Right lung (tissue), 5 donors: ENCODE data around the gene TIGD4. TPM values are rescaled to one million over a fixed set of nuclear protein-coding genes. Genes with fewer than 3 reads are reported as not detected.
"Not testable (repeated sequence)": the region's sequence is repeated elsewhere in the genome, so short reads cannot be mapped to it uniquely, and the experiment has no call there.

Source experiments
- DNase-seq, 2 donors: peaks; one replicate each; pipeline ENCODE4 v3.0.0-alpha.2; 2013
- polyA plus RNA-seq, 5 donors: library from polyadenylated mRNA; unstranded; fragments of 120-200 nt; gene quantifications; one replicate each; pipeline versions ENCODE4 v1.2.1 to v1.2.3, GENCODE V29; 2013; ENCODE audit warnings: inconsistent platforms in 1 of 5, low replicate concordance in 1 of 5; ENCODE audit not compliant: insufficient read length in 5 of 5, insufficient read depth in 1 of 5

The TIGD4 gene
- polyA plus RNA-seq, 5 donors: 1.2 to 1.9 (median 1.5) TPM

- DNase-seq: no peak
These were observed 5.2 kb upstream of the TIGD4 start for GRCh38 chr4:152784490-152785350.

- no peak for DNase-seq
These were observed 793 bp upstream of the TIGD4 start for GRCh38 chr4:152780267-152780778.

GRCh38 chr4:152778656-152779512 lies 646 bp downstream of the TIGD4 start:
- DNase-seq: peak; percentile 19 to 30

- no peak for DNase-seq
These were observed 2.0 kb downstream of the TIGD4 start for GRCh38 chr4:152777488-152777887.

GRCh38 chr4:152776352-152776751 lies 3.2 kb downstream of the TIGD4 start:
- DNase-seq: no peak

GRCh38 chr4:152773953-152774352 lies 5.6 kb downstream of the TIGD4 start:
- no peak for DNase-seq

- DNase-seq: no peak
These were observed 6.2 kb downstream of the TIGD4 start for GRCh38 chr4:152773339-152773738.

- DNase-seq: no peak
These were observed 7.6 kb downstream of the TIGD4 start for GRCh38 chr4:152771741-152772533.

- not testable (repeated sequence) for DNase-seq
These were observed 14.3 kb downstream of the TIGD4 start for GRCh38 chr4:152765069-152765737.

GRCh38 chr4:152763796-152764195 lies 15.7 kb downstream of the TIGD4 start:
- DNase-seq: no peak

- DNase-seq: no peak
These were observed 30.9 kb downstream of the TIGD4 start for GRCh38 chr4:152748619-152749018.

- no peak for DNase-seq
These were observed 32.1 kb downstream of the TIGD4 start for GRCh38 chr4:152747444-152747843.

- no peak for DNase-seq
These were observed 40.7 kb downstream of the TIGD4 start for GRCh38 chr4:152738827-152739226.

- no peak for DNase-seq
These were observed 43.6 kb downstream of the TIGD4 start for GRCh38 chr4:152735906-152736305.

GRCh38 chr4:152735396-152735859 lies 44.1 kb downstream of the TIGD4 start:
- DNase-seq: peak in 1 of 2 donors; percentile 10

GRCh38 chr4:152734699-152735050 lies 44.9 kb downstream of the TIGD4 start:
- DNase-seq: no peak

GRCh38 chr4:152734015-152734698 lies 45.4 kb downstream of the TIGD4 start:
- no peak for DNase-seq

- no peak for DNase-seq
These were observed 47.5 kb downstream of the TIGD4 start for GRCh38 chr4:152731997-152732396.

- no peak for DNase-seq
These were observed 50.1 kb downstream of the TIGD4 start for GRCh38 chr4:152729466-152729865.

GRCh38 chr4:152728343-152728742 lies 51.2 kb downstream of the TIGD4 start:
- DNase-seq: no peak
